Tongue (tissue), 2 donors: ENCODE data around the gene DYNLL2. TPM values are rescaled to one million over a fixed set of nuclear protein-coding genes. Genes with fewer than 3 reads are reported as not detected.
"Not testable (repeated sequence)": the region's sequence is repeated elsewhere in the genome, so short reads cannot be mapped to it uniquely, and the experiment has no call there.

Source experiments
- DNase-seq: peaks from one replicate; pipeline ENCODE4 v3.0.0-alpha.2; 2015
- total RNA-seq: library from RNA; depleted of rRNA; stranded (reverse); fragments of >200 nt; gene quantifications from one replicate; pipeline ENCODE4 v1.2.3, GENCODE V29; 2014

The DYNLL2 gene
- total RNA-seq, 1 donor from 2014 or later, result 21.6 TPM

GRCh38 chr17:58105093-58105492, 21.9 kb downstream of the DYNLL2 start:
- DNase-seq, result no peak

GRCh38 chr17:58107306-58107705, 24.1 kb downstream of the DYNLL2 start:
- DNase-seq, result no peak

GRCh38 chr17:58109197-58109596, 26.0 kb downstream of the DYNLL2 start:
- no peak for DNase-seq

- no peak for DNase-seq
Measured at GRCh38 chr17:58110012-58110411, 26.8 kb downstream of the DYNLL2 start.

GRCh38 chr17:58111676-58112075, 28.5 kb downstream of the DYNLL2 start:
- DNase-seq, result no peak

DNA sequence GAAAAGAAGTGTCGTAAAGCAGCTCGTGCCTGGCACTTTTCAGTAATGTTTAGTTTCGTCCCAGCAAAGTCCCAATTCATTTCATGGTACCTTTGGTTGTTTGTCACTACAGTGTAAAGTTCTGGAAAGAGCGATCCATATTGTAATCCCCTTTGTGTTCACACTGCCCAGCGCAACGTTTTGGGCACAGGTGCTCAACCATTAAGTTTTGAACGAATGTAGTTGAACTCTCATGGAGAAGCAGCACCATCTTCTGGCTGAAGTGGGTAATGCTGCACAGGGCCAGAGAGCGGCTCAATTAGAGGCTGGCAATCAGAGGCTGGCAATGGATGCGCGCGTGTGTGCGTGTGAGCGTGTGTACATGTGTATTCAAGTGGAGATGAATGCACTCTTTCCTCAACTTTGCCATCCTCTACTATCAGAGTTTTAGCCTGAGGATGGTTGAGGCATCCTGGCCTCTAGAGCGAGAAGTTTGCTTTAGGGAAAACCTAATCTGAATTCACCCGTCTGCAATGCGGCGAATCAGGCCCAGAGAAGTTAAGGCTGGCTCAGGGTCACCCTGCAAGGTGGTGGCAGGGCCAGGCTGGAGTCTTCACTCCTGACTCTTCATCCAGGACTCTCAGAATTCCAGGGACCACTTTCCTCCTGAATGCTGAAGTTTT, 29.9 kb downstream of the DYNLL2 start:
- peak; percentile 86 for DNase-seq

- DNase-seq, result no peak
Measured at GRCh38 chr17:58113947-58114346, 30.7 kb downstream of the DYNLL2 start.

GRCh38 chr17:58117382-58117781, 34.2 kb downstream of the DYNLL2 start:
- DNase-seq, result no peak

DNA sequence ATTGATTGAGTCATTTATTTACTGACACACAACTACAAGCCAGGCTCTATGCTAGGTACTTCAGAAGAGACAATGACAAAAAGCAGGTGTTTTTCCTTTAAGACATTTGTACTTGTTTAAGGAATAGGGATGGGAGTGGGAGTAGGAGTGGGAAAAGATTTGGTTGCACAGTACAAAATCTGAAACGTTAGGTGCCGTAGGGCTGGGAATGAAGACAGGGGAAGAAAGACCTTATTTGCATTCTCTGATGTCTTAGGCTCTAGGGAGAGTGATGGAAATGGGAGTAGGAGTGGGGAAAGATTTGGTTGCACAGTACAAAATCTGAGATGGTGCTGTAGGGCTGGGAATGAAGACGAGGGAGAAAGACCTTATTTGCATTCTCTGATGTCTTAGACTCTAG, 36.3 kb downstream of the DYNLL2 start:
- DNase-seq, result no peak

GRCh38 chr17:58120195-58120822, 37.1 kb downstream of the DYNLL2 start:
- peak; percentile 88 for DNase-seq

DNA sequence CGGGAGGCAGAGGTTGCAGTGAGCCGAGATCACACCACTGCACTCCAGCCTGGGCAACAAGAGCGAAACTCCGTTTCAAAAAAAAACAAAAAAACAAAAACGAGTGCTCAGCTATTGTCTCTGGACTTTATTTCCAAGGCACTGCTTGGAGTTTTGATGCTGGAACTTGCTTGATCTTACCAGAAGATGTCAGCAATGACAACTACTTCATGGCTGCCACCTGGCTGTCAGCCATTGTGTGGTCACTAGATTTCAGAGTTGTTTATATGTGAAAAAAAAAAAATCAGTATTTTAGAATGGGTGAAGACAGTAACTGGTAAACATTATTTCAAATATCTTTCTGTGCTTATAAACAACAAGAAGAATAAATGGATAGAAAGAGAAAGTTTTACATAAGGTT, 38.7 kb downstream of the DYNLL2 start:
- peak; percentile 3 for DNase-seq

GRCh38 chr17:58127846-58128245, 44.6 kb downstream of the DYNLL2 start:
- DNase-seq, result no peak

DNA sequence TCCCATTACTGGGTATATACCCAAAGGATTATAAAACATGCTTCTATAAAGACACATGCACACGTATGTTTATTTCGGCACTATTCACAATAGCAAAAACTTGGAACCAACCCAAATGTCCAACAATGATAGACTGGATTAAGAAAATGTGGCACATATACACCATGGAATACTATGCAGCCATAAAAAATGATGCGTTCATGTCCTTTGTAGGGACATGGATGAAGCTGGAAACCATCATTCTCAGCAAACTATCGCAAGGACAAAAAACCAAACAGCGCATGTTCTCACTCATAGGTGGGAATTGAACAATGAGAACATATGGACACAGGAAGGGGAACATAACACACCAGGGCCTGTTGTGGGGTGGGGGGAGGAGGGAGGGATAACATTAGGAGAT, 49.5 kb downstream of the DYNLL2 start:
- not testable (repeated sequence) for DNase-seq

DNA sequence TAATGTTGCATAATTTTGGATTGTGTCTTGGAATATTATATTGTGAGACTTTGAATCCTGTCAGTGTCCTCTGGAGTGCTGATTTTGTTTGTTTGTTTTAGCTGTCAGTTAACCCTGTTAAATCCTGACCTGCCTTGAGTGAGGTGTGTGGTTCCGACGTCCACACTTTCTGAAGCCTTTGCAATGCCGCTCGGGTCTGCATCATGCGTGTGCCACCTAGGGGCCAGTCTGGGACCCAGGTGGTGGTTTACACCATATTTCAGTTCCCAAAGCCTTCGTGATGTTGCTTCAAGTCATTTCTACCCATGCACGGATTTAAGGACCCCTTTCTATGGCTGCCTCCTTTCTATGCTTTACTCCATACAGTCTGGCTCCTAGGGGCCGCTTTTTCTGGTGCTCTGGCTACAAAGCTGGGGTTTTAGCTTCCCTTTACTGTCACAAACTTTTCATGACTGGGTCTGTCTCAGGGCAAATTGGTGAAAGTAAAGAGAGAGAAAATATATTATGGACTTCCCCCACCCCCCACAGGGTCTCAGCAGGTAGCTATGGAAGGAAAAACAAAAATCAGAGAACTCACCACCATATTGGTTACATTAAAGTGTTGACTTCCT, 53.6 kb downstream of the DYNLL2 start:
- no peak for DNase-seq

DNA sequence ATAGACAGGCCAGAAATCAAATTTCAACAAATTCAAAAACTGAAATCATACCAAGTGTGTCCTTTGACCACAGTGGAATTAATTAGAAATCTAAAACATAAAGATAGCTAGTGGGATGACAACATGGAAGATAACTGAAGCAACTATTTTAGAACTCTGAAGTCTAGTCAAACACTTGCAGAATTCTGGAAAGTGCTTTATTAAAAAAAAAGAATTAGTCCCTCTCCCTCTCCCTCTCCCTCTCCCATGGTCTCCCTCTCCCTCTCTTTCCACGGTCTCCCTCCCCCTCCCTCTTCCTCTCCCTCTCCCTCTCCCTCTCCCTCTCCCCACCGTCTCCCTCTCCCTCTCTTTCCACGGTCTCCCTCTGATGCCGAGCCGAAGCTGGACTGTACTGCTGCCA, 58.3 kb downstream of the DYNLL2 start:
- DNase-seq, result no peak

- not testable (repeated sequence) for DNase-seq
Measured at GRCh38 chr17:58143335-58143734, 60.1 kb downstream of the DYNLL2 start.

DNA sequence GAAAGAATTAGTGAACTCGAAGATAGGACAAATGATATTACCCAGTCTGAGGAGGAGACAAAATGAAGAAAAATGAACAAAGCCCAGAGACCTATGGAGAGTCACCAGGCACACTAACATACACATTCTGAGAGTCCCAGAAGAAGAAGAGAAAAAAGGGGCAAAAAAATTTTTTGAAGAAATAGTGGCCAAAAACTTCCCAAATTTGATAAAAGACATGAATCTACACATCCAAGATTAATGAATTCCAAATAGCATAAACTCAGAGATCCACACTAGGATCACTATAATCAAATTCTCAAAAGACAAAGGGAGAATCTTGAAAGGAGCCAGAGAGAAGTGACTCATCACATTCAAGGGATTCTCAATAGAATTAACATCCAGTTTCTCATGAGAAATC, 61.6 kb downstream of the DYNLL2 start:
- no peak for DNase-seq

Other genes starting within 250 kb of the DYNLL2 start
- 15.3 TPM for gene MRPS23, start 233.4 kb upstream of the DYNLL2 start, total RNA-seq
- gene CUEDC1, start 128.0 kb upstream of the DYNLL2 start, total RNA-seq, result 24.8 TPM
- gene VEZF1, start 95.2 kb upstream of the DYNLL2 start, total RNA-seq, result 60.8 TPM
- 268 TPM for gene SRSF1, start 76.2 kb upstream of the DYNLL2 start, total RNA-seq
- not detected for gene OR4D1, start 65.0 kb downstream of the DYNLL2 start, total RNA-seq
- gene OR4D2, start 83.6 kb downstream of the DYNLL2 start, total RNA-seq, result not detected
- not detected for gene EPX, start 109.3 kb downstream of the DYNLL2 start, total RNA-seq
- 11.5 TPM for gene MKS1, start 135.8 kb downstream of the DYNLL2 start, total RNA-seq
- gene LPO, start 155.2 kb downstream of the DYNLL2 start, total RNA-seq, result 6.4 TPM
- gene MPO, start 197.5 kb downstream of the DYNLL2 start, total RNA-seq, result 19.4 TPM
- gene TSPOAP1, start 245.4 kb downstream of the DYNLL2 start, total RNA-seq, result 5.6 TPM